ENCODE measurements around the gene PKDREJ. TPM values are rescaled to one million over a fixed set of nuclear protein-coding genes. Genes with fewer than 3 reads are reported as not detected.
A peak's percentile ranks its signal among the peaks of the same experiment; 100 is the strongest.

The PKDREJ gene
- total RNA-seq, 1 experiment from 2014 or later: not detected

GRCh38 chr22:46250783-46251125 is 12.4 kb downstream of the PKDREJ start:
- Histone ChIP-seq H3K9me3 (ENCODE audit: insufficient read depth, low read depth) (no peaks in the 10 kb centered on the region), H3K4me1 (replicated peaks; ENCODE audit: insufficient read depth) (peaks cover 24% of the 10 kb centered on the region), H3K79me2 (ENCODE audit: low read depth) (peaks cover 22% of the 10 kb centered on the region), H3K4me2 (peak overlapping the region; percentile 87), H4K20me1 (ENCODE audit: insufficient read depth) (no peaks in the 10 kb centered on the region), H3K27ac (peak overlapping the region; percentile 32), H3K4me3 (peak overlapping the region; percentile 87), H3K27me3 (ENCODE audit: insufficient read depth, low read depth) (no peaks in the 10 kb centered on the region), H2AFZ (peak overlapping the region; percentile 93), H3K9me2 (ENCODE audit: insufficient read depth) (no peaks in the 10 kb centered on the region), H3K36me3 (ENCODE audit: low read depth) (no peaks in the 10 kb centered on the region), H3F3A (ENCODE audit: insufficient read depth, low read depth) (peaks cover 3% of the 10 kb centered on the region)
- no peak for TF ChIP-seq EZH2 (IDR thresholded peaks at IDR 0.05; ENCODE audit: low read depth)
- TF ChIP-seq CTCF (conservative IDR thresholded peaks at IDR 0.05): no peak
- intact Hi-C loops (cut with micrococcal nuclease; ENCODE audit: unreplicated experiment): no loop called here
- no peak for DNase-seq
- ChIA-PET CTCF (no interaction called here), POLR2A (ENCODE audit: unreplicated experiment) (interaction anchor here (0.5 to 0.7 kb wide), 2 partner anchors 7 to 17 kb away, joined by 3 to 5 read pairs; partner anchors contain the start of gene TTC38)
- no TSS peak for BruUV-seq (replicated peaks)

GRCh38 chr22:46250035-46250782 is 12.9 kb downstream of the PKDREJ start, which contains the start of gene CDPF1:
TSS of gene CDPF1 (minus strand) at chr22:46250293. CDS start at chr22:46248284, 2,009 bp downstream.
- peaks cover 3% of the 10 kb centered on the region; the same call in 1 of the 2 replicates for H3F3A ChIP-seq (ENCODE audit: insufficient read depth, low read depth)
- peak within 1 kb of the TSS; percentile 87 for H3K4me3 ChIP-seq
- no peaks in the 10 kb centered on the region for H3K9me2 ChIP-seq (ENCODE audit: insufficient read depth)
- H3K79me2 ChIP-seq (ENCODE audit: low read depth): peaks cover 22% of the 10 kb centered on the region
- CTCF ChIA-PET: no interaction called here
- H2AFZ ChIP-seq: peak within 1 kb of the TSS; percentile 93
- H3K4me1 ChIP-seq (replicated peaks; ENCODE audit: insufficient read depth): peaks cover 24% of the 10 kb centered on the region
- POLR2A ChIA-PET (ENCODE audit: unreplicated experiment): interaction anchor here (0.5 to 0.7 kb wide), 3 partner anchors 8 to 101 kb away, joined by 3 to 5 read pairs (median 3); partner anchors contain the start of gene TTC38
- H3K9me3 ChIP-seq (ENCODE audit: insufficient read depth, low read depth): no peaks in the 10 kb centered on the region
- no peaks in the 10 kb centered on the region for H3K36me3 ChIP-seq (ENCODE audit: low read depth)
- H3K4me2 ChIP-seq: peak within 1 kb of the TSS; percentile 87
- no peaks in the 10 kb centered on the region for H4K20me1 ChIP-seq (ENCODE audit: insufficient read depth)
- no TSS peak for BruUV-seq (replicated peaks)
- intact Hi-C loops (cut with micrococcal nuclease; ENCODE audit: unreplicated experiment): no loop called here
- peak; percentile 77 to 92 for DNase-seq
- no peaks in the 10 kb centered on the region for H3K27me3 ChIP-seq (ENCODE audit: insufficient read depth, low read depth)
- peak within 1 kb of the TSS; percentile 37 for H3K27ac ChIP-seq
- TF ChIP-seq EZH2 (IDR thresholded peaks at IDR 0.05; ENCODE audit: low read depth) (no peak), CTCF (conservative IDR thresholded peaks at IDR 0.05) (no peak)

- intact Hi-C loops (cut with micrococcal nuclease; ENCODE audit: unreplicated experiment): no loop called here
Observed at GRCh38 chr22:46247443-46247975, 15.6 kb downstream of the PKDREJ start.

More at GRCh38 chr22:46247443-46247975, 15.6 kb downstream of the PKDREJ start:
- Histone ChIP-seq H3F3A (ENCODE audit: insufficient read depth, low read depth) (peaks cover 3% of the 10 kb centered on the region; the same call in 1 of the 2 replicates), H3K27me3 (ENCODE audit: insufficient read depth, low read depth) (no peaks in the 10 kb centered on the region), H4K20me1 (ENCODE audit: insufficient read depth) (peaks cover 3% of the 10 kb centered on the region; the same call in 1 of the 2 replicates), H3K27ac (no peak overlapping the region), H3K4me2 (no peak overlapping the region), H3K9me2 (ENCODE audit: insufficient read depth) (no peaks in the 10 kb centered on the region), H3K4me3 (no peak overlapping the region), H3K4me1 (replicated peaks; ENCODE audit: insufficient read depth) (peaks cover 19% of the 10 kb centered on the region), H2AFZ (no peak overlapping the region), H3K9me3 (ENCODE audit: insufficient read depth, low read depth) (no peaks in the 10 kb centered on the region), H3K79me2 (ENCODE audit: low read depth) (peaks cover 22% of the 10 kb centered on the region), H3K36me3 (ENCODE audit: low read depth) (no peaks in the 10 kb centered on the region)
- no peak for DNase-seq
- ChIA-PET CTCF (no interaction called here), POLR2A (ENCODE audit: unreplicated experiment) (no interaction called here)
- TF ChIP-seq EZH2 (IDR thresholded peaks at IDR 0.05; ENCODE audit: low read depth) (no peak), CTCF (conservative IDR thresholded peaks at IDR 0.05) (no peak)
- BruUV-seq (replicated peaks): no TSS peak
